ENCODE data around the gene RBM15.

RBM15 gene

GRCh38 chr1:110355321-110355720 is 16.1 kb downstream of the RBM15 start:
- no peak for DNase-seq (ENCODE audit: low read depth)

GRCh38 chr1:110356379-110356778 is 17.2 kb downstream of the RBM15 start:
- DNase-seq (ENCODE audit: low read depth), result no peak

- DNase-seq (ENCODE audit: low read depth), result no peak
Measured at GRCh38 chr1:110360431-110360830, 21.3 kb downstream of the RBM15 start.

- DNase-seq (ENCODE audit: low read depth), result no peak
Measured at GRCh38 chr1:110361856-110362255, 22.7 kb downstream of the RBM15 start.

- DNase-seq (ENCODE audit: low read depth), result no peak
Measured at GRCh38 chr1:110364221-110364620, 25.0 kb downstream of the RBM15 start.

GRCh38 chr1:110370827-110371226 is 31.6 kb downstream of the RBM15 start:
- DNase-seq (ENCODE audit: low read depth), result no peak

- DNase-seq (ENCODE audit: low read depth), result no peak
Measured at GRCh38 chr1:110375490-110375889, 36.3 kb downstream of the RBM15 start.

GRCh38 chr1:110380672-110381283 is 41.6 kb downstream of the RBM15 start:
- DNase-seq (ENCODE audit: low read depth), result no peak

- DNase-seq (ENCODE audit: low read depth), result no peak
Measured at GRCh38 chr1:110383251-110383990, 44.2 kb downstream of the RBM15 start.

- no peak for DNase-seq (ENCODE audit: low read depth)
Measured at GRCh38 chr1:110384581-110385321, 45.6 kb downstream of the RBM15 start.

- no peak for DNase-seq (ENCODE audit: low read depth)
Measured at GRCh38 chr1:110385369-110385768, 46.2 kb downstream of the RBM15 start.

GRCh38 chr1:110387048-110387754 is 48.0 kb downstream of the RBM15 start:
- DNase-seq (ENCODE audit: low read depth), result no peak

GRCh38 chr1:110390096-110390495 is 50.9 kb downstream of the RBM15 start:
- DNase-seq (ENCODE audit: low read depth), result no peak

GRCh38 chr1:110390692-110391245 is 51.6 kb downstream of the RBM15 start, which contains the start of gene SLC16A4:
Gene SLC16A4, minus strand, starts transcription at chr1:110391026. Its CDS starts 1,703 bp downstream, at chr1:110389323.
- no peak for DNase-seq (ENCODE audit: low read depth)

GRCh38 chr1:110393286-110393685 is 54.1 kb downstream of the RBM15 start:
- no peak for DNase-seq (ENCODE audit: low read depth)

GRCh38 chr1:110393691-110394492 is 54.7 kb downstream of the RBM15 start:
- no peak for DNase-seq (ENCODE audit: low read depth)

- no peak for DNase-seq (ENCODE audit: low read depth)
Measured at GRCh38 chr1:110394493-110394820, 55.3 kb downstream of the RBM15 start.
